Measurements from ENCODE around the gene HOXD8.

HOXD8 gene

GRCh38 chr2:176148751-176149421, 19.4 kb downstream of the HOXD8 start:
- TF ChIP-seq CTCF (IDR thresholded peaks at IDR 0.05; ENCODE audit: borderline replicate concordance, control extremely low read depth, extremely low read depth, insufficient read depth, missing control alignments), result no peak
- in situ Hi-C loops (cut with MboI; ENCODE audit: low sequenced_read_pairs, unreplicated experiment), result loop anchor here (10.0 to 25.0 kb wide), 4 partner anchors 306 to 663 kb away; no protein-coding TSS in a partner anchor

GRCh38 chr2:176149481-176149938, 20.0 kb downstream of the HOXD8 start:
- no peak for DNase-seq (ENCODE audit: low spot score)

More at GRCh38 chr2:176148751-176149421, 19.4 kb downstream of the HOXD8 start:
- no peak for DNase-seq (ENCODE audit: low spot score)

GRCh38 chr2:176149939-176150583, 20.6 kb downstream of the HOXD8 start:
- DNase-seq (ENCODE audit: low spot score), result no peak
- no peak for TF ChIP-seq CTCF (IDR thresholded peaks at IDR 0.05; ENCODE audit: borderline replicate concordance, control extremely low read depth, extremely low read depth, insufficient read depth, missing control alignments)
- in situ Hi-C loops (cut with MboI; ENCODE audit: low sequenced_read_pairs, unreplicated experiment), result loop anchor here (10.0 to 25.0 kb wide), 4 partner anchors 305 to 662 kb away; no protein-coding TSS in a partner anchor

More at GRCh38 chr2:176149481-176149938, 20.0 kb downstream of the HOXD8 start:
- in situ Hi-C loops (cut with MboI; ENCODE audit: low sequenced_read_pairs, unreplicated experiment), result loop anchor here (10.0 to 25.0 kb wide), 4 partner anchors 305 to 663 kb away; no protein-coding TSS in a partner anchor
- no peak for TF ChIP-seq CTCF (IDR thresholded peaks at IDR 0.05; ENCODE audit: borderline replicate concordance, control extremely low read depth, extremely low read depth, insufficient read depth, missing control alignments)

GRCh38 chr2:176150584-176151441, 21.3 kb downstream of the HOXD8 start:
- no peak for TF ChIP-seq CTCF (IDR thresholded peaks at IDR 0.05; ENCODE audit: borderline replicate concordance, control extremely low read depth, extremely low read depth, insufficient read depth, missing control alignments)
- in situ Hi-C loops (cut with MboI; ENCODE audit: low sequenced_read_pairs, unreplicated experiment), result no loop called here
- no peak for DNase-seq (ENCODE audit: low spot score)

GRCh38 chr2:176151442-176152287, 22.2 kb downstream of the HOXD8 start, which contains the start of gene HOXD4:
HOXD4 (plus strand) TSS chr2:176151550; CDS start chr2:176151634, 84 bp downstream.
- no peak for DNase-seq (ENCODE audit: low spot score)
- TF ChIP-seq CTCF (IDR thresholded peaks at IDR 0.05; ENCODE audit: borderline replicate concordance, control extremely low read depth, extremely low read depth, insufficient read depth, missing control alignments), result no peak
- in situ Hi-C loops (cut with MboI; ENCODE audit: low sequenced_read_pairs, unreplicated experiment), result no loop called here
